ENCODE results near the gene ZNF628.

- no peak for TF ChIP-seq CTCF (IDR thresholded peaks at IDR 0.05; ENCODE audit: control extremely low read depth in 1 of 3, insufficient read depth in 1 of 3, low read depth in 1 of 3, low read length in 3 of 3)
- TF ChIP-seq NRF1 (IDR thresholded peaks at IDR 0.05; ENCODE audit: low read depth, low read length), result no peak
- TF ChIP-seq HDAC6 (IDR thresholded peaks at IDR 0.05; ENCODE audit: low read depth, low read length), result no peak
- no peak for TF ChIP-seq USF2 (IDR thresholded peaks at IDR 0.05; ENCODE audit: low read length)
- no peak for TF ChIP-seq CEBPB (IDR thresholded peaks at IDR 0.05; ENCODE audit: low read depth, low read length)
These were observed 13.5 kb downstream of the ZNF628 start for GRCh38 chr19:55489711-55490477.
